HFF-Myc (cell line): Measurements from ENCODE around the gene MVK.

Source experiments
- DNase-seq: peaks from one replicate; pipeline ENCODE4 v3.0.0-alpha.2; 2011; ENCODE audit warnings: low read depth; ENCODE audit errors: extremely low read depth
- H3K4me3 ChIP-seq: replicated peaks from 2 replicates; pipeline ENCODE4 v1.5.1; 2011; ENCODE audit warnings: low read depth, mild to moderate bottlenecking, control low read depth, low read length
- TF ChIP-seq, protein P1 (sequence below): IDR thresholded peaks from 2 replicates; pipeline ENCODE4 v1.5.1; 2012; ENCODE audit warnings: mild to moderate bottlenecking, low read depth, low read length, control low read depth; ENCODE audit errors: missing control alignments

The MVK gene

DNA sequence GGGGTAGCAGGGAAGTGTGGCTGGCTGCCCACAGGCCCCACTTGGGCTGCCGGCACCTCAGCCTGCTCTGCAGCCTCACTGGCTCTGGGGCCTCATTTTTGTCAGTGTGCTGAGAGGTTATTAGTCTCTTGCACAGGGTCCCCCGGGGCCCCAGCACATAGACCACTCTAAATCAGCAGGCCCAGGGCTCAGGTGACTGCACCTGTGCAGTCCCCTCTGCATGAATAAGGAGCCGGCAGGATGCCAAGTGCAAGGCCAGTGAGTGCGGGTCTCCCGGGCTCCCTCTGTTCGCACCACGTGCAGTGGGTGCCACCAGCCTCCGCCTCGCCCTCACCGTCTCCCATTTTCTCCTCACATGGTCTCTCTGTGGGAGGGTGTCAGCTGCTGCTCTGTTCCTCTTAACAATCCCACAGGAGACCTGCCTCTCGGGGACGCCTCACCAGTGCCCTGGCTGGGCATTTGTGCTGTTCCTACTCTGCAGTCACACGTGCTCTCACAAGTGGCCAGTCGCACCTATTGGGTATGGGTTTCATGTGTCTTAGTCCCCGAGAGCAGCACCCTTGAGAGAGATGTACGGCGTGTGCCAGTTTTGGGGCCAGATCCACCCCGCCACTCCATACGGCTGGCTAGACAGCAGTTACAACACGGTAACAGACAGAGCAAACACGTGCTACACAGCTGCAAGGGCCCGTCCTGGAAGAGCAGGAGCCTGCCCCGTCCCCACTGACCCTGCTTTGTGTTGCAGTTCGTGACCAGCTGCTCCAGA is 40.7 kb upstream of the MVK start:
- H3K4me3 ChIP-seq, result no peak overlapping the region
- no peak for DNase-seq
- TF ChIP-seq, protein P1, sequence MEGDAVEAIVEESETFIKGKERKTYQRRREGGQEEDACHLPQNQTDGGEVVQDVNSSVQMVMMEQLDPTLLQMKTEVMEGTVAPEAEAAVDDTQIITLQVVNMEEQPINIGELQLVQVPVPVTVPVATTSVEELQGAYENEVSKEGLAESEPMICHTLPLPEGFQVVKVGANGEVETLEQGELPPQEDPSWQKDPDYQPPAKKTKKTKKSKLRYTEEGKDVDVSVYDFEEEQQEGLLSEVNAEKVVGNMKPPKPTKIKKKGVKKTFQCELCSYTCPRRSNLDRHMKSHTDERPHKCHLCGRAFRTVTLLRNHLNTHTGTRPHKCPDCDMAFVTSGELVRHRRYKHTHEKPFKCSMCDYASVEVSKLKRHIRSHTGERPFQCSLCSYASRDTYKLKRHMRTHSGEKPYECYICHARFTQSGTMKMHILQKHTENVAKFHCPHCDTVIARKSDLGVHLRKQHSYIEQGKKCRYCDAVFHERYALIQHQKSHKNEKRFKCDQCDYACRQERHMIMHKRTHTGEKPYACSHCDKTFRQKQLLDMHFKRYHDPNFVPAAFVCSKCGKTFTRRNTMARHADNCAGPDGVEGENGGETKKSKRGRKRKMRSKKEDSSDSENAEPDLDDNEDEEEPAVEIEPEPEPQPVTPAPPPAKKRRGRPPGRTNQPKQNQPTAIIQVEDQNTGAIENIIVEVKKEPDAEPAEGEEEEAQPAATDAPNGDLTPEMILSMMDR, result no peak

GRCh38 chr12:109533487-109533740 is 40.2 kb upstream of the MVK start:
- no peak for DNase-seq
- TF ChIP-seq, protein P1, result no peak
- H3K4me3 ChIP-seq, result no peak overlapping the region

- H3K4me3 ChIP-seq, result no peak overlapping the region
- no peak for DNase-seq
- TF ChIP-seq, protein P1, result no peak
Measured at GRCh38 chr12:109534456-109534855, 39.1 kb upstream of the MVK start.

GRCh38 chr12:109535231-109535862 is 38.2 kb upstream of the MVK start:
- TF ChIP-seq, protein P1, result no peak
- DNase-seq, result no peak
- no peak overlapping the region for H3K4me3 ChIP-seq

DNA sequence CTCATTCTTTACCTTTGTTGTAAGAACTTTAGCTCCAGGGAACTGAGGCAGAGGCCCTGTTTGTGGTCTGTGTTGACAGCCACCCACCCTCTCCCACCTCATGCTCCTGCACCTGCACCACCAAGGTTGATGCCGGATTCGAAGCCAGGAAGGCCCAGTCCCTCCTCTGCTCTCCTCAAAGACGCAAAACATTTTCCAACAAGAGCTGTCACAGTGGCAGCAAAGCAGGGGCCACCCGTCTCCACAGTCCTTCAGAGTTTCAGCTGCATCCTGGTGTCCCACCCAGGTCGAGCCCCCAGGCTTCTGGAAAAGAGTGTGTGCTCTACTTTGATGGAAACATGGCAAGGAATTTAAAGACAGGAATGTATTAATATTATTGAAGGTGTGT is 37.7 kb upstream of the MVK start:
- TF ChIP-seq, protein P1, result no peak
- H3K4me3 ChIP-seq, result no peak overlapping the region
- no peak for DNase-seq

DNA sequence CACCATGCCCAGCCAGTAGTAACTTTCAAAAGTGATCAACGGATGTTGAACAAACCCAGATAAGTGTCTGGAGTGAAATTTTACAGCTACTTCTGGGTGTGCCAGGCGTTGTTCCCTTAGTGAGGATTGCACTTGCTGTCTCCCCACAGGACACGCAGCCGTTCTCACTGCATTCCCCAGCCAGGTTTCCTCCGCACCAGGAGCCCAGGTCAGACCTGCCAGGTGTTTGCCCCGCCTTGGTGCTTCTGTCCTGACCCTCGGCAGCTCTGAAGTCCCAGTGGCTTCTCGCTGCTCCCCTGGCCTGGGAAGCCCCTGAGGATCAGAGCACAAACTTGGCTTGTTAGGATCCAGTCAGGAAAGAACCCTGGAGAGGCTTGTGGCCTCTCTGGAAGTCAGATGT is 36.5 kb upstream of the MVK start:
- TF ChIP-seq, protein P1, result no peak
- no peak for DNase-seq
- no peak overlapping the region for H3K4me3 ChIP-seq
